Sigmoid colon (tissue), 7 donors: ENCODE measurements around the gene CDK15. TPM values are rescaled to one million over a fixed set of nuclear protein-coding genes. Genes with fewer than 3 reads are reported as not detected.

ENCODE experiments used
- DNase-seq: peaks from one replicate; pipeline ENCODE4 v3.0.0-alpha.2; 2019
- H3K27ac ChIP-seq, 4 donors: fragments of 200-600 bp; sonication (generic); one replicate each; pipeline ENCODE4 v1.5.1; 2016 to 2019; ENCODE audit warnings: mild to moderate bottlenecking in 1 of 4
- H3K27me3 ChIP-seq, 3 donors: fragments of 200-600 bp; sonication (generic); one replicate each; pipeline ENCODE4 v1.5.1; 2019; ENCODE audit warnings: mild to moderate bottlenecking in 1 of 3
- H3K36me3 ChIP-seq, 4 donors: fragments of 200-600 bp; sonication (generic); one replicate each; pipeline ENCODE4 v1.5.1; 2016 to 2019
- H3K4me1 ChIP-seq, 4 donors: fragments of 200-600 bp; sonication (generic); one replicate each; pipeline ENCODE4 v1.5.1; 2017 to 2019
- H3K4me3 ChIP-seq, 4 donors: fragments of 200-600 bp; sonication (generic); one replicate each; pipeline ENCODE4 v1.5.1; 2017 to 2019; ENCODE audit warnings: mild to moderate bottlenecking in 2 of 4, moderate library complexity in 1 of 4
- H3K9me3 ChIP-seq, 4 donors: fragments of 200-600 bp in 3 of 4; sonication (generic) in 3 of 4; one replicate each; pipeline versions ENCODE4 v1.5.1 to v1.6.1; 2013 to 2019
- EP300 ChIP-seq, 4 donors: sonication (generic); formaldehyde crosslinking; IDR thresholded peaks; one replicate each; pipeline ENCODE4 v1.6.1; 2017; ENCODE audit warnings: antibody characterized with exemption in 4 of 4
- POLR2A ChIP-seq, 2 donors: fragments of 450-650 bp; IDR thresholded peaks; one replicate each; pipeline ENCODE4 v1.6.1; 2016; ENCODE audit warnings: antibody characterized with exemption in 2 of 2, mild to moderate bottlenecking in 2 of 2, moderate library complexity in 2 of 2
- POLR2AphosphoS5 ChIP-seq, 4 donors: sonication (generic); formaldehyde crosslinking; IDR thresholded peaks; one replicate each; pipeline ENCODE4 v1.6.1; 2017; ENCODE audit warnings: antibody characterized with exemption in 4 of 4
- WGBS, 2 donors: extraction: QIAGEN DNeasy Blood & Tissue Kit; methylation state at CpG; one replicate each; pipeline ENCODE4 v1.1.7; 2013; 5-methylcytosine and 5-hydroxymethylcytosine counted together
- intact Hi-C: fragments of 100-400 bp; cut with DNase I; formaldehyde crosslinking; loops from one replicate; pipeline ENCODE4 v1.15.1; 2023
- polyA plus RNA-seq, 3 donors: library from polyadenylated mRNA; stranded (reverse); fragments of 200-250 nt; gene quantifications; one replicate each; pipeline ENCODE4 v1.2.3, GENCODE V29; 2013
- total RNA-seq, 4 donors: library from RNA; depleted of rRNA; stranded (reverse); fragments of >200 nt; gene quantifications; one replicate each; pipeline ENCODE4 v1.1.0, GENCODE V29; 2016
- TF ChIP-seq, protein P1 (sequence below), 4 experiments: fragments of 450-650 bp in 3 of 4; fragments of 200-600 bp in 1 of 4; IDR thresholded peaks; one replicate each; pipeline ENCODE4 v1.5.1; 2016 to 2019; ENCODE audit warnings: antibody characterized with exemption in 4 of 4, mild to moderate bottlenecking in 3 of 4, moderate library complexity in 2 of 4
- donor health status: healthy with polysubstance abuse.
- donor health status: Bipolar disorder and iron deficiency.
- donor health status: healthy.

CDK15 gene
- total and polyA plus RNA-seq, 7 donors = 0.12 to 0.81 (median 0.55) TPM; not detected in 1

DNA sequence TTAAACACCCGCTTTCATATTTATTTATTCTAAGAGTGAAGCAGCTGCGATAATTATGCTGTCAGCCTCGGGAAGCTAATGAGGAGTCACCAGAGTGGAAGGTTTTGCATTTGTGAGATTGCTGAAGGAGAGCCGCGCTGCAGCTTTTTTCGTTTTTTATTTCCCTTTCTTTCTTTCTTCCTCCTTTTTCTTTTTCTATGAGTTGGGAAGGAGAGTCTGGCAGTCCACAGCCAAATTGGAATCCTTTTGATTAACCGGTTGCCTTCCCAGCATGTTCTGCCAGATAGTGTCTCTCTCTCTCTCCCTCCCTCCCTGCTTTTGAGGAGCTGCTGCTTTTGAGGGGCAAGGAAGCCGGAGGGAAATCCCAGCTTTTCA lies 82.1 kb downstream of the CDK15 start:
- intact Hi-C loops = no loop called here
- Histone ChIP-seq H3K9me3 (no peaks in the 10 kb centered on the region), H3K4me3 (peak overlapping the region in 2 of 4 donors; percentile 26 to 30), H3K4me1 (peaks cover 0 to 17% (median 7%) of the 10 kb centered on the region in 4 donors), H3K36me3 (no peaks in the 10 kb centered on the region), H3K27me3 (no peaks in the 10 kb centered on the region), H3K27ac (peak overlapping the region in 1 of 4 donors; percentile 12)
- DNase-seq = no peak
- TF ChIP-seq EP300 (IDR thresholded peaks at IDR 0.05) (no peak), POLR2AphosphoS5 (IDR thresholded peaks at IDR 0.05) (no peak), POLR2A (IDR thresholded peaks at IDR 0.05) (no peak)
- TF ChIP-seq, protein P1, sequence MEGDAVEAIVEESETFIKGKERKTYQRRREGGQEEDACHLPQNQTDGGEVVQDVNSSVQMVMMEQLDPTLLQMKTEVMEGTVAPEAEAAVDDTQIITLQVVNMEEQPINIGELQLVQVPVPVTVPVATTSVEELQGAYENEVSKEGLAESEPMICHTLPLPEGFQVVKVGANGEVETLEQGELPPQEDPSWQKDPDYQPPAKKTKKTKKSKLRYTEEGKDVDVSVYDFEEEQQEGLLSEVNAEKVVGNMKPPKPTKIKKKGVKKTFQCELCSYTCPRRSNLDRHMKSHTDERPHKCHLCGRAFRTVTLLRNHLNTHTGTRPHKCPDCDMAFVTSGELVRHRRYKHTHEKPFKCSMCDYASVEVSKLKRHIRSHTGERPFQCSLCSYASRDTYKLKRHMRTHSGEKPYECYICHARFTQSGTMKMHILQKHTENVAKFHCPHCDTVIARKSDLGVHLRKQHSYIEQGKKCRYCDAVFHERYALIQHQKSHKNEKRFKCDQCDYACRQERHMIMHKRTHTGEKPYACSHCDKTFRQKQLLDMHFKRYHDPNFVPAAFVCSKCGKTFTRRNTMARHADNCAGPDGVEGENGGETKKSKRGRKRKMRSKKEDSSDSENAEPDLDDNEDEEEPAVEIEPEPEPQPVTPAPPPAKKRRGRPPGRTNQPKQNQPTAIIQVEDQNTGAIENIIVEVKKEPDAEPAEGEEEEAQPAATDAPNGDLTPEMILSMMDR (IDR thresholded peaks at IDR 0.05) = no peak
- WGBS, 2 donors = 60 to 65% methylated on average over 8 of the region's 8 CpGs

GRCh38 chr2:201890453-201890852 lies 84.1 kb downstream of the CDK15 start:
- DNase-seq = no peak
- Histone ChIP-seq H3K36me3 (no peaks in the 10 kb centered on the region), H3K9me3 (no peaks in the 10 kb centered on the region), H3K27me3 (no peaks in the 10 kb centered on the region), H3K4me1 (peaks cover 0 to 6% (median 0%) of the 10 kb centered on the region in 4 donors), H3K4me3 (no peak overlapping the region), H3K27ac (no peak overlapping the region)
- TF ChIP-seq POLR2A (IDR thresholded peaks at IDR 0.05) (no peak), EP300 (IDR thresholded peaks at IDR 0.05) (no peak), POLR2AphosphoS5 (IDR thresholded peaks at IDR 0.05) (no peak)
- intact Hi-C loops = no loop called here

- TF ChIP-seq POLR2AphosphoS5 (IDR thresholded peaks at IDR 0.05) = no peak
- TF ChIP-seq, protein P1 (IDR thresholded peaks at IDR 0.05) = no peak
- TF ChIP-seq POLR2A (IDR thresholded peaks at IDR 0.05) = no peak
- TF ChIP-seq EP300 (IDR thresholded peaks at IDR 0.05) = no peak
- Histone ChIP-seq H3K4me3 (no peak overlapping the region), H3K4me1 (peaks cover 0 to 6% (median 0%) of the 10 kb centered on the region in 4 donors), H3K36me3 (no peaks in the 10 kb centered on the region), H3K27me3 (no peaks in the 10 kb centered on the region), H3K9me3 (no peaks in the 10 kb centered on the region), H3K27ac (no peak overlapping the region)
- DNase-seq = no peak
- WGBS, 2 donors = 86 to 92% methylated on average over 6 of the region's 6 CpGs
- intact Hi-C loops = no loop called here
Observed at GRCh38 chr2:201891676-201892075, 85.3 kb downstream of the CDK15 start.

GRCh38 chr2:201892516-201892915 lies 86.2 kb downstream of the CDK15 start:
- no peak overlapping the region for H3K4me3 ChIP-seq
- H3K36me3 ChIP-seq = no peaks in the 10 kb centered on the region
- no peak for DNase-seq
- H3K27ac ChIP-seq = no peak overlapping the region
- no peaks in the 10 kb centered on the region for H3K27me3 ChIP-seq
- TF ChIP-seq EP300 (IDR thresholded peaks at IDR 0.05) (no peak), POLR2AphosphoS5 (IDR thresholded peaks at IDR 0.05) (no peak), POLR2A (IDR thresholded peaks at IDR 0.05) (no peak)
- TF ChIP-seq, protein P1 (IDR thresholded peaks at IDR 0.05) = no peak
- no peaks in the 10 kb centered on the region for H3K9me3 ChIP-seq
- 89 to 92% methylated on average over 5 of the region's 5 CpGs for WGBS, 2 donors
- H3K4me1 ChIP-seq = peaks cover 0 to 6% (median 0%) of the 10 kb centered on the region in 4 donors
- intact Hi-C loops = no loop called here

- TF ChIP-seq POLR2AphosphoS5 (IDR thresholded peaks at IDR 0.05) = no peak
- TF ChIP-seq, protein P1 (IDR thresholded peaks at IDR 0.05) = no peak
- TF ChIP-seq POLR2A (IDR thresholded peaks at IDR 0.05) = no peak
- TF ChIP-seq EP300 (IDR thresholded peaks at IDR 0.05) = no peak
- intact Hi-C loops = no loop called here
- no peak for DNase-seq
Observed at GRCh38 chr2:201900362-201900761, 94.0 kb downstream of the CDK15 start.

More at GRCh38 chr2:201900362-201900761, 94.0 kb downstream of the CDK15 start:
- no peaks in the 10 kb centered on the region for H3K9me3 ChIP-seq
- H3K36me3 ChIP-seq = no peaks in the 10 kb centered on the region
- H3K27ac ChIP-seq = no peak overlapping the region
- 14 to 35% methylated on average over 2 of the region's 2 CpGs for WGBS, 2 donors
- no peak overlapping the region for H3K4me3 ChIP-seq
- no peaks in the 10 kb centered on the region for H3K27me3 ChIP-seq
- no peaks in the 10 kb centered on the region for H3K4me1 ChIP-seq
